ENCODE results near the gene NCOA7.
A peak's percentile ranks its signal among the peaks of the same experiment; 100 is the strongest.

Gene NCOA7

DNA sequence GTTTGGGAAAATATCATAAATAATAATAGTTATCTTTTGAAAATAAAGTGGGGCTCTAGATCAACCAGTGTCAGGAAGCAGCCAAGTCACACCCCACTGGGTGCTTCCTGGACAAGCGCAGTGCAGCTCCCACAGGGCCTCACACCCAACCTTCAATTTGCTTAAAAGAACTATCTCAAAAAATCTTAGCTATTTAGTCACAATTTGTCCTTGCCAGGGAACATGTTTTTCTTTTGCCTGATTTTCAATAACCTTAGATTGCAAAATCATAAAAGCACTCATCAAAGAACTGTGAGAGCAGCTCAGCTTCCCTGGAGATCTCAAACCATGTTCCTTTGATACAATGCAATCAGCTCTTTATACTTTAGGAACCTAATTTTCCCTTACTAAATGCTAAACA, 1.6 kb upstream of the NCOA7 start:
- peaks cover 46% of the 10 kb centered on the region for H3K4me1 ChIP-seq (ENCODE audit: insufficient read depth, low read length)
- H3K4me3 ChIP-seq (ENCODE audit: low read depth in 1 of 2, low read length in 2 of 2) = no peak overlapping the region
- peaks cover 41% of the 10 kb centered on the region for H3K79me2 ChIP-seq (ENCODE audit: insufficient read depth, low read length)
- H2AFZ ChIP-seq (ENCODE audit: low read depth, low read length) = peak overlapping the region; percentile 86
- TF ChIP-seq, protein P1, sequence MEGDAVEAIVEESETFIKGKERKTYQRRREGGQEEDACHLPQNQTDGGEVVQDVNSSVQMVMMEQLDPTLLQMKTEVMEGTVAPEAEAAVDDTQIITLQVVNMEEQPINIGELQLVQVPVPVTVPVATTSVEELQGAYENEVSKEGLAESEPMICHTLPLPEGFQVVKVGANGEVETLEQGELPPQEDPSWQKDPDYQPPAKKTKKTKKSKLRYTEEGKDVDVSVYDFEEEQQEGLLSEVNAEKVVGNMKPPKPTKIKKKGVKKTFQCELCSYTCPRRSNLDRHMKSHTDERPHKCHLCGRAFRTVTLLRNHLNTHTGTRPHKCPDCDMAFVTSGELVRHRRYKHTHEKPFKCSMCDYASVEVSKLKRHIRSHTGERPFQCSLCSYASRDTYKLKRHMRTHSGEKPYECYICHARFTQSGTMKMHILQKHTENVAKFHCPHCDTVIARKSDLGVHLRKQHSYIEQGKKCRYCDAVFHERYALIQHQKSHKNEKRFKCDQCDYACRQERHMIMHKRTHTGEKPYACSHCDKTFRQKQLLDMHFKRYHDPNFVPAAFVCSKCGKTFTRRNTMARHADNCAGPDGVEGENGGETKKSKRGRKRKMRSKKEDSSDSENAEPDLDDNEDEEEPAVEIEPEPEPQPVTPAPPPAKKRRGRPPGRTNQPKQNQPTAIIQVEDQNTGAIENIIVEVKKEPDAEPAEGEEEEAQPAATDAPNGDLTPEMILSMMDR (IDR thresholded peaks at IDR 0.05; ENCODE audit: borderline replicate concordance, extremely low read depth, low read length, poor library complexity, severe bottlenecking) = no peak
- H3K4me2 ChIP-seq (ENCODE audit: insufficient read depth, low read length) = peak overlapping the region; percentile 65
- peaks cover 7% of the 10 kb centered on the region; the same call in 1 of the 2 replicates for H3K36me3 ChIP-seq (ENCODE audit: insufficient read depth, low read length)
- H3K27ac ChIP-seq (ENCODE audit: low read length) = peak overlapping the region; percentile 82
- H3K9ac ChIP-seq (ENCODE audit: low read depth, low read length) = peak overlapping the region; percentile 70
- no peaks in the 10 kb centered on the region for H4K20me1 ChIP-seq (ENCODE audit: insufficient read depth, low read length)
- no peaks in the 10 kb centered on the region for H3K27me3 ChIP-seq (ENCODE audit: insufficient read depth, low read length, poor library complexity)
- DNase-seq (no peak), ATAC-seq (ENCODE audit: insufficient read depth, low read depth) (no peak)
- no peaks in the 10 kb centered on the region for H3K9me3 ChIP-seq (ENCODE audit: insufficient read depth, low read length, severe bottlenecking)

DNA sequence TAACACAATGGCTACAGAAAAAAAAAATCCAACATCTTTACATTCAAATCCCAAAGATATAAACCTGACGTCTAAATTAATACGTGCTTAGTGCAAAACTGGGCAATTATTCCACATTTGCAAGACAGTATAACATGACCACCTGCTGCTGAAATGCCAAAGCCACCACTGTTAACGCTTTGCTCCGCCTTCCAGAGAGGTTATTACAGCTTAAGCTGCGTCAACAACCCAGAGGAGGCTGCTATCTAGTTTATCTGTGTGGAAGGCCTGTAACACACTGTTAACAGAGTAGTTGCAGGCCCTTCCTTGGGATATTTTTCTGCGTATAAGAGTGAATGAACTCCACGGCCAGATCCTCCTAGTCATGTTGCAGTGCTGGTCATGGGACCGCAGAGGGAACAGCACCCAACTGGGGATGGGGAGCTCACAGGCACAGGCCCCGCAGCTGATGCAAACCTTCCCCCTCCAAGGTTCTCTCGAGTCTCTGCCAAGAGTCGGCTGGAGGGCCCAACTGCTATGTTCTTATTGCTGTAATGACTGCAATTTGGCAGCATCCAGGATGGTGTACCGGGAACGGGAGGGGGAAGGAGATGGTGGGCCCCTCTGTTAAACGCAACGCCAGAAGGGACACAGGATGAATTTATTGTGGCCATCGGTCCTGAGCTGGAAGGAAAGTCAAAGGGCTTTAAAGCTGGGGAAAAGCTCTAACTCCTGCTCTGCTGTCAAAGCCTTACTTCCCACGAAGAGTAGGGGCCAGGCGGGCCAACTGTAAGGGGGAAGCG, 993 bp upstream of the NCOA7 start:
- H3K9ac ChIP-seq (ENCODE audit: low read depth, low read length) = peak overlapping the region; percentile 70
- H3K4me3 ChIP-seq (ENCODE audit: low read depth in 1 of 2, low read length in 2 of 2) = peak overlapping the region; percentile 43 to 64; a peak in 3 of 4 replicates
- H3K4me1 ChIP-seq (ENCODE audit: insufficient read depth, low read length) = peaks cover 42% of the 10 kb centered on the region
- H3K36me3 ChIP-seq (ENCODE audit: insufficient read depth, low read length) = peaks cover 7% of the 10 kb centered on the region; the same call in 1 of the 2 replicates
- peak overlapping the region; percentile 65 for H3K4me2 ChIP-seq (ENCODE audit: insufficient read depth, low read length)
- no peaks in the 10 kb centered on the region for H3K9me3 ChIP-seq (ENCODE audit: insufficient read depth, low read length, severe bottlenecking)
- H2AFZ ChIP-seq (ENCODE audit: low read depth, low read length) = peak overlapping the region; percentile 86
- peak; percentile 48 for ATAC-seq (ENCODE audit: insufficient read depth, low read depth)
- H3K27me3 ChIP-seq (ENCODE audit: insufficient read depth, low read length, poor library complexity) = no peaks in the 10 kb centered on the region
- TF ChIP-seq, protein P1 (IDR thresholded peaks at IDR 0.05; ENCODE audit: borderline replicate concordance, extremely low read depth, low read length, poor library complexity, severe bottlenecking) = no peak
- TF ChIP-seq EZH2 (IDR thresholded peaks at IDR 0.05; ENCODE audit: borderline replicate concordance, low read depth, low read length, severe bottlenecking) = no peak
- peak; percentile 68 for DNase-seq
- peak overlapping the region; percentile 82 for H3K27ac ChIP-seq (ENCODE audit: low read length)
- H3K79me2 ChIP-seq (ENCODE audit: insufficient read depth, low read length) = peaks cover 40% of the 10 kb centered on the region
- no peaks in the 10 kb centered on the region for H4K20me1 ChIP-seq (ENCODE audit: insufficient read depth, low read length)

DNA sequence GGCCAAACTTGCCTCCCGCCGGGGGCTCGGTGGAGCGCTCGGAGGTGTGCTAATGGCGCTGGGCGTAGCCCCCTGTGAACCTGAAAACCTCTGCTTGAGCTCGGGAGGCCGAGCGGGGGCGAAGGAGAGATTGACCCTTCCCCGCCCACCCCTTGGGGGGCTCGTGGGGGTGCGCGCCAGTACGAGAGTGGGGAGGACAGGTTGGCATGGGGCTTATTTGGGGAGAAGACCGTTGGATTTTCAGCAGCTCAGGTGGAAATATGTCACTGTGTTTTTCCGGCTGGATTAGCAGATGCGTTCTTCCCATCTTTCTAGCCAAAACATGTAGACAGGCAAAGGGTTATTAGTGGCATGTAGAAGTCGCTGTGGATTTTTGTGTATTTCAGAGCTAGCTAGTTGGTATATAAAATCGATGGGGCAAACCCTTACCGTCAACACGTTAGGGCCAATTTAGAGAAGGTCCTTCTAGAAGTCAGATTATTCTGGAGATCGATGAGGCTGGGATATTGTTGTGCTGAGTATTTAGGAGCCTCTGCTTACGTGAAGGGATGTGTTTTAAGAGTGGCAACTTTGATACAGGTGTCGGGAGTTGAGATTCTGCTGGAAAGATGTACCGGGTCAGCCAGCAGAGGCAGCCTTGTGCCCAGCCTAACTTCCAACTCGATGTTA, 525 bp downstream of the NCOA7 start:
- H3K79me2 ChIP-seq (ENCODE audit: insufficient read depth, low read length) = peaks cover 51% of the 10 kb centered on the region
- H3K27me3 ChIP-seq (ENCODE audit: insufficient read depth, low read length, poor library complexity) = no peaks in the 10 kb centered on the region
- H3K9ac ChIP-seq (ENCODE audit: low read depth, low read length) = peak overlapping the region; percentile 70
- peak overlapping the region; percentile 65 for H3K4me2 ChIP-seq (ENCODE audit: insufficient read depth, low read length)
- TF ChIP-seq, protein P1 (IDR thresholded peaks at IDR 0.05; ENCODE audit: borderline replicate concordance, extremely low read depth, low read length, poor library complexity, severe bottlenecking) = peak; percentile 74
- no peak for TF ChIP-seq EZH2 (IDR thresholded peaks at IDR 0.05; ENCODE audit: borderline replicate concordance, low read depth, low read length, severe bottlenecking)
- H3K36me3 ChIP-seq (ENCODE audit: insufficient read depth, low read length) = peaks cover under 1% of the 10 kb centered on the region; the same call in 1 of the 2 replicates
- peak; percentile 62 for DNase-seq
- no peaks in the 10 kb centered on the region for H3K9me3 ChIP-seq (ENCODE audit: insufficient read depth, low read length, severe bottlenecking)
- H3K4me1 ChIP-seq (ENCODE audit: insufficient read depth, low read length) = peaks cover 41% of the 10 kb centered on the region
- no peaks in the 10 kb centered on the region for H4K20me1 ChIP-seq (ENCODE audit: insufficient read depth, low read length)
- peak overlapping the region; percentile 82 for H3K27ac ChIP-seq (ENCODE audit: low read length)
- peak; percentile 52 for ATAC-seq (ENCODE audit: insufficient read depth, low read depth)
- peak overlapping the region; percentile 86 for H2AFZ ChIP-seq (ENCODE audit: low read depth, low read length)
- peak overlapping the region; percentile 43 to 64 for H3K4me3 ChIP-seq (ENCODE audit: low read depth in 1 of 2, low read length in 2 of 2)

Measured in DND-41 (cell line).